H1 (cell line): ENCODE results near the gene ERLIN1. TPM values are rescaled to one million over a fixed set of nuclear protein-coding genes. Genes with fewer than 3 reads are reported as not detected.

Experiments used
- CTCF ChIA-PET: fragments of 300-600 bp; sonication (Branson Sonifier 250); formaldehyde crosslinking; loops from one replicate; lab custom pipeline; 2021; ENCODE audit not compliant: partially characterized antibody; lab: Charles Lee
- POLR2A ChIA-PET: fragments of 300-600 bp; sonication (Branson Sonifier 250); formaldehyde crosslinking; loops from one replicate; lab custom pipeline; 2021; ENCODE audit warnings: inconsistent platforms; ENCODE audit not compliant: partially characterized antibody; lab: Charles Lee
- DNase-seq, 2 experiments: peaks; one replicate each; pipeline versions ENCODE4 v3.0.0 to v3.0.0-alpha.2; 2010 to 2022; ENCODE audit warnings: low spot score in 2 of 2, low read depth in 1 of 2, mixed read lengths in 1 of 2
- FAIRE-seq: peaks from 2 replicates; lab custom pipeline; 2011; peaks lifted over from hg19 to GRCh38; lab: Jason Lieb, UNC
- H2AFZ ChIP-seq: 2 replicates; pipeline ENCODE4 v1.8.1; 2012; ENCODE audit warnings: low read length, inconsistent platforms
- H2AK5ac ChIP-seq: 2 replicates; pipeline ENCODE4 v1.6.1; 2013; ENCODE audit warnings: low read depth, low read length
- H2BK120ac ChIP-seq: replicated peaks from 2 replicates; pipeline ENCODE3; 2013; ENCODE audit warnings: low read depth, low read length, inconsistent platforms
- H2BK12ac ChIP-seq: 2 replicates; pipeline ENCODE4 v1.6.1; 2013; ENCODE audit warnings: low read depth, low read length
- H2BK15ac ChIP-seq: 2 replicates; pipeline ENCODE4 v1.6.1; 2013; ENCODE audit warnings: low read length
- H2BK20ac ChIP-seq: 2 replicates; pipeline ENCODE4 v1.6.1; 2013; ENCODE audit warnings: low read length
- H2BK5ac ChIP-seq: 2 replicates; pipeline ENCODE4 v1.6.1; 2013; ENCODE audit warnings: low read depth, low read length
- H3K14ac ChIP-seq: 2 replicates; pipeline ENCODE4 v1.6.1; 2013; ENCODE audit warnings: inconsistent platforms; ENCODE audit not compliant: insufficient read length
- H3K18ac ChIP-seq: 2 replicates; pipeline ENCODE4 v1.6.1; 2013; ENCODE audit warnings: low read length; ENCODE audit errors: extremely low read depth
- H3K23ac ChIP-seq: 2 replicates; pipeline ENCODE4 v1.6.1; 2013; ENCODE audit warnings: inconsistent platforms; ENCODE audit not compliant: insufficient read length
- H3K23me2 ChIP-seq: 2 replicates; pipeline ENCODE4 v1.6.1; 2013; ENCODE audit warnings: low read depth, low read length
- H3K27ac ChIP-seq: 2 replicates; pipeline ENCODE4 v1.6.1; 2011; ENCODE audit warnings: low read depth, low read length, inconsistent platforms
- H3K27me3 ChIP-seq, 4 experiments: replicated peaks in 1 of 4; 1 replicate in 1 of 4; 2 replicates in 3 of 4; pipeline versions ENCODE4 v1.6.1 to v1.8.1; 2011 to 2013; ENCODE audit warnings: low read length in 3 of 4, mild to moderate bottlenecking in 3 of 4, inconsistent platforms in 2 of 4, mixed read lengths in 2 of 4, moderate library complexity in 1 of 4; ENCODE audit not compliant: control insufficient read depth in 3 of 4, insufficient read depth in 3 of 4; ENCODE audit errors: extremely low read depth in 1 of 4
- H3K36me3 ChIP-seq, 4 experiments: 2 replicates each; pipeline versions ENCODE4 v1.6.1 to v1.8.1; 2011 to 2013; ENCODE audit warnings: mild to moderate bottlenecking in 4 of 4, low read length in 3 of 4, moderate library complexity in 2 of 4, control low read depth in 1 of 4, inconsistent platforms in 1 of 4; ENCODE audit not compliant: insufficient read depth in 4 of 4, control insufficient read depth in 2 of 4
- H3K4ac ChIP-seq: replicated peaks from 2 replicates; pipeline ENCODE3; 2013; ENCODE audit warnings: low read length, low read depth, mixed read lengths, inconsistent platforms; ENCODE audit not compliant: insufficient read length
- H3K4me1 ChIP-seq, 4 experiments: replicated peaks in 1 of 4; 1 replicate in 1 of 4; 2 replicates in 3 of 4; pipeline versions ENCODE4 v1.6.1 to v1.8.1; 2011 to 2013; ENCODE audit warnings: low read length in 3 of 4, inconsistent platforms in 2 of 4, mixed read lengths in 1 of 4; ENCODE audit not compliant: insufficient read depth in 4 of 4, control insufficient read depth in 3 of 4
- H3K4me2 ChIP-seq, 2 experiments: 2 replicates each; pipeline versions ENCODE4 v1.6.1 to v1.8.1; 2011 to 2013; ENCODE audit warnings: low read depth in 2 of 2, low read length in 2 of 2, control low read depth in 1 of 2, inconsistent platforms in 1 of 2, mild to moderate bottlenecking in 1 of 2; ENCODE audit not compliant: insufficient read depth in 1 of 2
- H3K4me3 ChIP-seq, 4 experiments: fragments of 200-600, 300-600 bp in 1 of 4; sonication (generic), shearing (Covaris generic), sonication (Bioruptor Twin) in 1 of 4; 2 replicates each; pipeline versions ENCODE4 v1.5.1 to v1.8.1; 2011 to 2016; ENCODE audit warnings: low read length in 4 of 4, low read depth in 3 of 4, control low read depth in 2 of 4, inconsistent platforms in 2 of 4, mild to moderate bottlenecking in 2 of 4, mixed read lengths in 1 of 4, moderate library complexity in 1 of 4; ENCODE audit not compliant: insufficient read depth in 2 of 4; ENCODE audit errors: extremely low read depth in 1 of 4
- H3K56ac ChIP-seq: replicated peaks from 2 replicates; pipeline ENCODE3; 2013; ENCODE audit warnings: low read depth, mild to moderate bottlenecking, mixed read lengths, low read length, inconsistent platforms; ENCODE audit not compliant: insufficient read length
- H3K79me1 ChIP-seq: 2 replicates; pipeline ENCODE4 v1.6.1; 2013; ENCODE audit warnings: low read depth, low read length, control low read depth
- H3K79me2 ChIP-seq, 2 experiments: 2 replicates each; pipeline versions ENCODE4 v1.6.1 to v1.8.1; 2012 to 2013; ENCODE audit warnings: low read length in 2 of 2, mild to moderate bottlenecking in 2 of 2, inconsistent platforms in 1 of 2; ENCODE audit not compliant: insufficient read depth in 2 of 2, control insufficient read depth in 1 of 2
- H3K9ac ChIP-seq, 4 experiments: replicated peaks in 1 of 4; 1 replicate in 1 of 4; 2 replicates in 3 of 4; pipeline versions ENCODE4 v1.6.1 to v1.8.1; 2011 to 2013; ENCODE audit warnings: low read depth in 3 of 4, low read length in 3 of 4, control low read depth in 2 of 4, mild to moderate bottlenecking in 2 of 4, moderate library complexity in 2 of 4, inconsistent platforms in 1 of 4; ENCODE audit errors: extremely low read depth in 1 of 4
- H3K9me3 ChIP-seq, 2 experiments: 2 replicates each; pipeline versions ENCODE4 v1.6.1 to v1.8.1; 2012 to 2013; ENCODE audit warnings: mild to moderate bottlenecking in 2 of 2, moderate library complexity in 2 of 2, control low read depth in 1 of 2, inconsistent platforms in 1 of 2, low read depth in 1 of 2, low read length in 1 of 2, mixed read lengths in 1 of 2; ENCODE audit not compliant: insufficient read depth in 2 of 2
- H4K20me1 ChIP-seq, 2 experiments: replicated peaks in 1 of 2; 2 replicates each; pipeline versions ENCODE3 to v1.8.1; 2011 to 2013; ENCODE audit warnings: inconsistent platforms in 2 of 2, low read length in 2 of 2, mild to moderate bottlenecking in 1 of 2; ENCODE audit not compliant: insufficient read depth in 2 of 2, control insufficient read depth in 1 of 2
- H4K5ac ChIP-seq: 2 replicates; pipeline ENCODE4 v1.6.1; 2013; ENCODE audit warnings: low read length, low read depth, mixed read lengths, inconsistent platforms; ENCODE audit not compliant: insufficient read length
- H4K8ac ChIP-seq: 2 replicates; pipeline ENCODE4 v1.8.0; 2013; ENCODE audit warnings: mild to moderate bottlenecking, moderate library complexity, low read length, inconsistent platforms; ENCODE audit not compliant: insufficient read depth; ENCODE audit errors: extremely low read depth
- H4K91ac ChIP-seq: replicated peaks from 2 replicates; pipeline ENCODE3; 2013; ENCODE audit warnings: low read length, mixed read lengths, inconsistent platforms; ENCODE audit not compliant: insufficient read length
- ASH2L ChIP-seq: fragments of 200-600, 300-600 bp; sonication (generic); IDR thresholded peaks from one replicate; pipeline ENCODE4 v1.7.1; 2017; ENCODE audit warnings: low read length
- CEBPB ChIP-seq: IDR thresholded peaks from 2 replicates; pipeline ENCODE4 v1.6.1; 2012; ENCODE audit warnings: low read depth, low read length
- EP300 ChIP-seq, 2 experiments: IDR thresholded peaks; 1 replicate in 1 of 2; 2 replicates in 1 of 2; pipeline ENCODE4 v1.6.1; 2011 to 2012; ENCODE audit warnings: low read depth in 2 of 2, low read length in 2 of 2, mild to moderate bottlenecking in 2 of 2, borderline replicate concordance in 1 of 2, inconsistent platforms in 1 of 2, moderate library complexity in 1 of 2
- JUN ChIP-seq: IDR thresholded peaks from 2 replicates; pipeline ENCODE4 v1.6.1; 2011; ENCODE audit warnings: low read depth, mild to moderate bottlenecking, improper control_type of control experiment, low read length
- KDM4A ChIP-seq: IDR thresholded peaks from one replicate; pipeline ENCODE4 v1.7.1; 2012; ENCODE audit warnings: low read depth, mild to moderate bottlenecking, moderate library complexity, low read length, inconsistent platforms; ENCODE audit not compliant: severe bottlenecking
- PHF8 ChIP-seq: fragments of 200-600 bp; sonication (generic); conservative IDR thresholded peaks from 2 replicates; pipeline ENCODE4 v1.7.1; 2012; ENCODE audit warnings: low read depth, mild to moderate bottlenecking, inconsistent platforms, low read length, moderate library complexity
- RBBP5 ChIP-seq: IDR thresholded peaks from 2 replicates; pipeline ENCODE4 v1.7.1; 2012; ENCODE audit warnings: low read depth, mild to moderate bottlenecking, inconsistent platforms, low read length, moderate library complexity, borderline replicate concordance
- RFX5 ChIP-seq: IDR thresholded peaks from 2 replicates; pipeline ENCODE4 v1.6.1; 2011; ENCODE audit warnings: low read depth, low read length, improper control_type of control experiment, borderline replicate concordance
- RXRA ChIP-seq: IDR thresholded peaks from 2 replicates; pipeline ENCODE4 v1.6.1; 2011; ENCODE audit warnings: low read depth, mild to moderate bottlenecking, low read length, moderate library complexity; ENCODE audit not compliant: insufficient read depth
- SIX5 ChIP-seq: IDR thresholded peaks from 2 replicates; pipeline ENCODE4 v1.6.1; 2011; ENCODE audit warnings: mild to moderate bottlenecking, low read depth, low read length
- TCF12 ChIP-seq: IDR thresholded peaks from 2 replicates; pipeline ENCODE4 v1.6.1; 2011; ENCODE audit warnings: low read depth, mild to moderate bottlenecking, low read length
- TEAD4 ChIP-seq: IDR thresholded peaks from 2 replicates; pipeline ENCODE4 v1.6.1; 2012; ENCODE audit warnings: low read depth, low read length, inconsistent platforms, mixed read lengths
- polyA plus RNA-seq, 7 experiments: library from polyadenylated mRNA; depleted of rRNA in 3 of 7; stranded (reverse) in 5 of 7; unstranded in 2 of 7; fragments of >200 nt in 5 of 7; fragments of 200-250 nt in 2 of 7; gene quantifications; 1 replicate in 5 of 7; 2 replicates in 1 of 7; 4 replicates in 1 of 7; pipeline versions ENCODE4 v1.2.1 to v1.2.3, GENCODE V29; 2011 to 2013; ENCODE audit warnings: missing spikeins in 2 of 7, mixed read lengths in 2 of 7
- total RNA-seq: library from RNA; stranded (reverse); fragmentation: NEBNext Ultra II Directional; extraction: Animal tissue kit (Norgen Biotek cat#: 25700); gene quantifications from 2 replicates; pipeline ENCODE4 v1.2.1, GENCODE V29; 2021

Gene ERLIN1
- total and polyA plus RNA-seq, 2 of the 8 experiments (the other 6 are each of a cell fraction or from before 2014, with no cell fraction given): 16.5 to 32.0 TPM

- H3K14ac ChIP-seq: no peak overlapping the region
- H4K5ac ChIP-seq: no peak overlapping the region
- no peak overlapping the region for H4K8ac ChIP-seq
- H2BK5ac ChIP-seq: no peak overlapping the region
- H3K79me1 ChIP-seq: no peaks in the 10 kb centered on the region
- no peak overlapping the region for H3K18ac ChIP-seq
- FAIRE-seq (no peak), DNase-seq (no peak)
- no peak overlapping the region for H3K27ac ChIP-seq
- no peak overlapping the region for H3K56ac ChIP-seq
- H3K4me2 ChIP-seq: no peak overlapping the region
- no peaks in the 10 kb centered on the region for H3K79me2 ChIP-seq
- no peak overlapping the region for H2BK20ac ChIP-seq
- ChIA-PET POLR2A (interaction anchor here (0.5 kb wide), 1 partner anchor 475 kb away, joined by 3 read pairs; no protein-coding TSS in a partner anchor), CTCF (interaction anchor here (1.0 to 1.7 kb wide), 2 partner anchors 10 to 13 kb away, joined by 3 to 4 read pairs; no protein-coding TSS in a partner anchor)
- H3K23me2 ChIP-seq: no peaks in the 10 kb centered on the region
- H4K20me1 ChIP-seq: no peaks in the 10 kb centered on the region
- no peaks in the 10 kb centered on the region for H3K4me1 ChIP-seq
- no peak overlapping the region for H3K9ac ChIP-seq
- H2BK15ac ChIP-seq: no peak overlapping the region
- no peak overlapping the region for H2BK120ac ChIP-seq
- H3K4me3 ChIP-seq: no peak overlapping the region
- H3K23ac ChIP-seq: no peak overlapping the region
- no peaks in the 10 kb centered on the region for H3K27me3 ChIP-seq
- H3K36me3 ChIP-seq: peaks cover 3 to 21% (median 17%) of the 10 kb centered on the region in 4 experiments; a peak in 6 of 8 replicates
- no peak for TF ChIP-seq EP300 (IDR thresholded peaks at IDR 0.05; ENCODE audit: borderline replicate concordance in 1 of 2, low read depth in 2 of 2, low read length in 2 of 2)
- TF ChIP-seq TCF12: no peak
- no peak for TF ChIP-seq RXRA
- TF ChIP-seq RFX5: no peak
- no peak for TF ChIP-seq JUN
- TF ChIP-seq RBBP5: no peak
- TF ChIP-seq CEBPB: no peak
- TF ChIP-seq KDM4A: no peak
- TF ChIP-seq TEAD4: no peak
- TF ChIP-seq SIX5: no peak
- no peak for TF ChIP-seq ASH2L
- no peak for TF ChIP-seq PHF8
- H3K4ac ChIP-seq: no peak overlapping the region
- no peak overlapping the region for H2AK5ac ChIP-seq
- no peak overlapping the region for H4K91ac ChIP-seq
- no peak overlapping the region for H2AFZ ChIP-seq
- H3K9me3 ChIP-seq: no peaks in the 10 kb centered on the region
- no peak overlapping the region for H2BK12ac ChIP-seq
Measured at GRCh38 chr10:100157156-100157555, 28.7 kb downstream of the ERLIN1 start.
